ENCODE results near the gene ZNF813.

The ZNF813 gene

DNA sequence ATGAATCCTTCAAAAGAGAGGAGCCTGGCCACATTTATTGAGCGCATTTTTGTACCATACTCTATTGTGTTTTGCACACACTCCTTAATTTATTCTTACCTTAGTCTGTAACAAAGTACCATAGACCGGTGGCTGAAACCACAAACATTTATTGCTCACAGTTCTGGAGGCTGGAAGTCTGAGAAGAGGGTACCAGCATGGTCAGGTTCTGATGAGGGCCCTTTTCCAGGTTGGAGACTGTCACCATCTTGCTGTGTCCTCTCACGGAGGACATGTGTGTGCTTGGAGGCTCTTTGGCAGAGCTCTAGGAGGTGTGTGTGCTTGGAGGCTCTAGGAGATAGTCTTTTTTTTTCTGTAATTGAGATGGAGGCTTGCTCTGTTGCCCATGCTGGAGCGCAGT lies 72.6 kb downstream of the ZNF813 start:
- Histone ChIP-seq H2AFZ (ENCODE audit: low read depth, low read length) (no peak overlapping the region), H3K27ac (ENCODE audit: low read length) (no peak overlapping the region), H3K9ac (ENCODE audit: low read length) (no peak overlapping the region), H3K36me3 (replicated peaks; ENCODE audit: low read depth, low read length) (peaks cover 24% of the 10 kb centered on the region), H3K9me3 (ENCODE audit: insufficient read depth, low read length) (no peaks in the 10 kb centered on the region), H3K27me3 (ENCODE audit: low read depth, low read length) (no peaks in the 10 kb centered on the region), H3K79me2 (ENCODE audit: low read length) (peaks cover 18% of the 10 kb centered on the region), H3K4me1 (ENCODE audit: low read length) (peaks cover 7% of the 10 kb centered on the region; the same call in 1 of the 2 replicates), H3K4me2 (ENCODE audit: low read length) (no peak overlapping the region), H3K4me3 (ENCODE audit: low read length) (no peak overlapping the region), H4K20me1 (ENCODE audit: insufficient read depth, low read length) (no peaks in the 10 kb centered on the region)
- TF ChIP-seq, protein P1, sequence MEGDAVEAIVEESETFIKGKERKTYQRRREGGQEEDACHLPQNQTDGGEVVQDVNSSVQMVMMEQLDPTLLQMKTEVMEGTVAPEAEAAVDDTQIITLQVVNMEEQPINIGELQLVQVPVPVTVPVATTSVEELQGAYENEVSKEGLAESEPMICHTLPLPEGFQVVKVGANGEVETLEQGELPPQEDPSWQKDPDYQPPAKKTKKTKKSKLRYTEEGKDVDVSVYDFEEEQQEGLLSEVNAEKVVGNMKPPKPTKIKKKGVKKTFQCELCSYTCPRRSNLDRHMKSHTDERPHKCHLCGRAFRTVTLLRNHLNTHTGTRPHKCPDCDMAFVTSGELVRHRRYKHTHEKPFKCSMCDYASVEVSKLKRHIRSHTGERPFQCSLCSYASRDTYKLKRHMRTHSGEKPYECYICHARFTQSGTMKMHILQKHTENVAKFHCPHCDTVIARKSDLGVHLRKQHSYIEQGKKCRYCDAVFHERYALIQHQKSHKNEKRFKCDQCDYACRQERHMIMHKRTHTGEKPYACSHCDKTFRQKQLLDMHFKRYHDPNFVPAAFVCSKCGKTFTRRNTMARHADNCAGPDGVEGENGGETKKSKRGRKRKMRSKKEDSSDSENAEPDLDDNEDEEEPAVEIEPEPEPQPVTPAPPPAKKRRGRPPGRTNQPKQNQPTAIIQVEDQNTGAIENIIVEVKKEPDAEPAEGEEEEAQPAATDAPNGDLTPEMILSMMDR (IDR thresholded peaks at IDR 0.05; ENCODE audit: low read depth, low read length): no peak
- TF ChIP-seq EZH2phosphoT487 (IDR thresholded peaks at IDR 0.05; ENCODE audit: low read depth): no peak

DNA sequence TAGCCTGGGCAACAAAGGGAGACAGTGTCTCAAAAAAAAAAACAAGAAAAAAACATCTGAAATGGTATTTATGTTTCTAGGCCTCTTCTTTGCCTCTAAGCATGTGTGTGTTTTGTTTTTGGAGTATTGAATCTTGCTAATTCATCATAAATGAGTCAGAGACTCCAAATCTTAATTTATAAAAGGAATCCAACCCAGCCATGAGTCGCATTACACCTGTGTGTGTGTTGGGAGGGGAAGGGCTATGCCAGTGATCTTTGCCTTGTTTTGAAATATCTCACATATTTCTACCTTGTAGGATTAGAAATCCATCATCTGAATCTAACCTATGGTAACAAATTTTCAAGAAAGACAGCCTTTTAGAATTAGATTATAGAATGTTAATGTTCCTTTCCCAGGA lies 74.4 kb downstream of the ZNF813 start:
- H3K36me3 ChIP-seq (replicated peaks; ENCODE audit: low read depth, low read length): peaks cover 24% of the 10 kb centered on the region
- H3K4me2 ChIP-seq (ENCODE audit: low read length): no peak overlapping the region
- H3K4me3 ChIP-seq (ENCODE audit: low read length): no peak overlapping the region
- TF ChIP-seq, protein P1 (IDR thresholded peaks at IDR 0.05; ENCODE audit: low read depth, low read length): no peak
- TF ChIP-seq EZH2phosphoT487 (IDR thresholded peaks at IDR 0.05; ENCODE audit: low read depth): no peak
- peaks cover 6% of the 10 kb centered on the region; the same call in 1 of the 2 replicates for H3K4me1 ChIP-seq (ENCODE audit: low read length)
- H3K27me3 ChIP-seq (ENCODE audit: low read depth, low read length): no peaks in the 10 kb centered on the region
- no peak overlapping the region for H3K27ac ChIP-seq (ENCODE audit: low read length)
- H3K9me3 ChIP-seq (ENCODE audit: insufficient read depth, low read length): no peaks in the 10 kb centered on the region
- no peak overlapping the region for H3K9ac ChIP-seq (ENCODE audit: low read length)
- H2AFZ ChIP-seq (ENCODE audit: low read depth, low read length): no peak overlapping the region
- no peaks in the 10 kb centered on the region for H4K20me1 ChIP-seq (ENCODE audit: insufficient read depth, low read length)
- H3K79me2 ChIP-seq (ENCODE audit: low read length): peaks cover 22% of the 10 kb centered on the region

DNA sequence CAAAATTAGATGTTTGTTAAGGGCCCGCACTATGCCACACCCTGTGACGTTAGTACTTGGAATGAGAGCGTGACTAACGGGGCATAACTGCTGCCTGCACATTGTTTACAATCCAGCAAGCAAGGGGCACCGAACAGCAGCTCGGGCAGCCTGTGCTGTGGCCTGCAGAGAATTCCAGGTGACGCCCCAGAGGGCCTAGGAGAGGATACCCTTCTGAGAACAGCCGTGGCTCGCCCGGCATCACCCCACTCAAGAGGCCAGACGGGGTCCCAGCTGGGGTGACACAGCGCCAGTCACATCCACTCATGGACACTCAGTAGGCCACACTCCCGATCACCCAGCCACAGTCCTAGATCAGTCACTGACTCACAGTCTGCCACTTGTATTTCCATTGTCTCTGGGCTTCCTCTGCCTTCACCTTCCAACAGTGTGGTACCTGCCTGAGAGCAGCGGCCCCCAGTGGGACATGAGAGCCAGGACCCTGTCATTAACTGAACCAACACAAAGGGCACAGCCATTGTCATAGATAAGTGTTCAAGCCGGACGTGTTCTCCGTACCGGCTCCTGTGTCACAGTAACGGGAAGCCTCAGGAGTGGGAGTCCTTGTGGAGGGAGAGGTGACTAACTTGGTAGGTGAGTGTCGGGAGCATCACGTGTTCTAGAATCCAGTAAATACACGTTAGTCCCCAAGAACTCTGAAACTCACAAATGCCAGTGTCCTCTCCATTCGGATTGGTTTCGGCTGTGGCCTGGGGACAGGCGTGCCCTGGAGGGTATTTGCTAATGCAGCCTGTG lies 77.9 kb downstream of the ZNF813 start:
- H3K36me3 ChIP-seq (replicated peaks; ENCODE audit: low read depth, low read length): peaks cover 14% of the 10 kb centered on the region
- H3K4me3 ChIP-seq (ENCODE audit: low read length): no peak overlapping the region
- no peaks in the 10 kb centered on the region for H4K20me1 ChIP-seq (ENCODE audit: insufficient read depth, low read length)
- no peak overlapping the region for H2AFZ ChIP-seq (ENCODE audit: low read depth, low read length)
- no peaks in the 10 kb centered on the region for H3K4me1 ChIP-seq (ENCODE audit: low read length)
- no peaks in the 10 kb centered on the region for H3K9me3 ChIP-seq (ENCODE audit: insufficient read depth, low read length)
- H3K27me3 ChIP-seq (ENCODE audit: low read depth, low read length): no peaks in the 10 kb centered on the region
- H3K27ac ChIP-seq (ENCODE audit: low read length): no peak overlapping the region
- TF ChIP-seq, protein P1 (IDR thresholded peaks at IDR 0.05; ENCODE audit: low read depth, low read length): no peak
- no peak overlapping the region for H3K9ac ChIP-seq (ENCODE audit: low read length)
- no peak overlapping the region for H3K4me2 ChIP-seq (ENCODE audit: low read length)
- H3K79me2 ChIP-seq (ENCODE audit: low read length): peaks cover 27% of the 10 kb centered on the region
